Kidney epithelial cell (primary cell): ENCODE data around the gene ACTMAP. TPM values are rescaled to one million over a fixed set of nuclear protein-coding genes. Genes with fewer than 3 reads are reported as not detected.

Experiments used
- DNase-seq: peaks from one replicate; pipeline ENCODE4 v3.0.0-alpha.2; 2010; ENCODE audit warnings: low read depth
- H3K27me3 ChIP-seq: 2 replicates; pipeline ENCODE4 v1.6.0; 2011; ENCODE audit warnings: low read length; ENCODE audit not compliant: control insufficient read depth, insufficient read depth
- H3K36me3 ChIP-seq: 2 replicates; pipeline ENCODE4 v1.5.1; 2011; ENCODE audit warnings: low read length; ENCODE audit not compliant: control insufficient read depth, insufficient read depth
- H3K4me3 ChIP-seq: 2 replicates; pipeline ENCODE4 v1.5.1; 2011; ENCODE audit warnings: low read depth, mild to moderate bottlenecking, control low read depth, low read length
- total RNA-seq: library from RNA; depleted of rRNA; stranded (reverse); fragments of >200 nt; gene quantifications from 2 replicates; pipeline ENCODE4 v1.2.3, GENCODE V29; 2015
- TF ChIP-seq, protein P1 (sequence below): IDR thresholded peaks from 2 replicates; pipeline ENCODE4 v1.5.1; 2011; ENCODE audit warnings: mild to moderate bottlenecking, moderate library complexity, low read length, control low read depth, inconsistent platforms; ENCODE audit not compliant: insufficient read depth, poor library complexity, severe bottlenecking

ACTMAP gene
- total RNA-seq, 1 donor from 2014 or later: 7.2 TPM

DNA sequence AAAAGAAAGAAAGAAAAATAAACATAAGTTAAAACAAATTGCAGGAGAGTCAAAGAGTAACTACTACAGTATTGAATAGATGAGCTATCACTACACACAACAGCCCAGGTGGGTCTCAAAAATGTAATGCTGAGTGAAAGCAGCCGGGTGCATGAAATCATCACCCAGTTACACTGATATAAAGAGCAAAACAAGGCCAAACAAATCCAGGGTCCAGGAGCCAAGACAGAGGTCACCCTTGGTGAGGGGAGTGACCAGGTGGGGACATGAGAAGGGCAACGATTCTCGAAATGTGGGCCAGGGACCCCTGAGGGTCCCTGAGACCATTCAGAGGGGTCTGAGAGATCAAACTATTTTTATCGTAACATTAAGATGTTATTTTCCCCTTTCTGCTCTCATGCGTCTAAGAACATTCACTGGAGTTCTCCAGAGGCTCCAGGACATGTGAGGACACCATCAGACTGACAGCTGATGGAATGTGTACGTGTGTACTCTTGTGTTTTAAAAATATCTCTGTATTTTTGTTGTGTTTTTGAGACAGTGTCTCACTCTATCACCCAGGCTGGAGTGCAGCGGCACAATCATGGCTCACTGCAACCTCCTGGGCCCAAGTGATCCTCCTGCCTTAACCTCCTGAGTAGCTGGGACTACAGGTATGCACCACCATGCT is 44.2 kb downstream of the ACTMAP start:
- TF ChIP-seq, protein P1, sequence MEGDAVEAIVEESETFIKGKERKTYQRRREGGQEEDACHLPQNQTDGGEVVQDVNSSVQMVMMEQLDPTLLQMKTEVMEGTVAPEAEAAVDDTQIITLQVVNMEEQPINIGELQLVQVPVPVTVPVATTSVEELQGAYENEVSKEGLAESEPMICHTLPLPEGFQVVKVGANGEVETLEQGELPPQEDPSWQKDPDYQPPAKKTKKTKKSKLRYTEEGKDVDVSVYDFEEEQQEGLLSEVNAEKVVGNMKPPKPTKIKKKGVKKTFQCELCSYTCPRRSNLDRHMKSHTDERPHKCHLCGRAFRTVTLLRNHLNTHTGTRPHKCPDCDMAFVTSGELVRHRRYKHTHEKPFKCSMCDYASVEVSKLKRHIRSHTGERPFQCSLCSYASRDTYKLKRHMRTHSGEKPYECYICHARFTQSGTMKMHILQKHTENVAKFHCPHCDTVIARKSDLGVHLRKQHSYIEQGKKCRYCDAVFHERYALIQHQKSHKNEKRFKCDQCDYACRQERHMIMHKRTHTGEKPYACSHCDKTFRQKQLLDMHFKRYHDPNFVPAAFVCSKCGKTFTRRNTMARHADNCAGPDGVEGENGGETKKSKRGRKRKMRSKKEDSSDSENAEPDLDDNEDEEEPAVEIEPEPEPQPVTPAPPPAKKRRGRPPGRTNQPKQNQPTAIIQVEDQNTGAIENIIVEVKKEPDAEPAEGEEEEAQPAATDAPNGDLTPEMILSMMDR: no peak
- Histone ChIP-seq H3K36me3 (peaks cover 2% of the 10 kb centered on the region), H3K27me3 (no peaks in the 10 kb centered on the region), H3K4me3 (no peak overlapping the region)
- DNase-seq: no peak

DNA sequence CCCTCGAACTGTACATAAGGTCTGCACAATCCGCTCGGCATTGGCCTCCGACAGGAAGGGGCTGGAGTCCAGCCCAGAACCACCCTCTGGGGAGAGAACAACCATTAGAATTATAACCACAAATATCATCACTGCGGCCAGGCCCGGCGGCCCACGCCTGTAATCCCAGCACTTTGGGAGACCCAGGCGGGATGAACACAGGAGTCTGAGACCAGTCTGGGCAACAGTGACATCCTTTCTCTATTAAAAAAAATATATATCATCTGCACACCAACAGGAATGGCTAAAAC is 45.0 kb downstream of the ACTMAP start:
- no peak for DNase-seq
- TF ChIP-seq, protein P1: no peak
- H3K36me3 ChIP-seq: peaks cover 2% of the 10 kb centered on the region

DNA sequence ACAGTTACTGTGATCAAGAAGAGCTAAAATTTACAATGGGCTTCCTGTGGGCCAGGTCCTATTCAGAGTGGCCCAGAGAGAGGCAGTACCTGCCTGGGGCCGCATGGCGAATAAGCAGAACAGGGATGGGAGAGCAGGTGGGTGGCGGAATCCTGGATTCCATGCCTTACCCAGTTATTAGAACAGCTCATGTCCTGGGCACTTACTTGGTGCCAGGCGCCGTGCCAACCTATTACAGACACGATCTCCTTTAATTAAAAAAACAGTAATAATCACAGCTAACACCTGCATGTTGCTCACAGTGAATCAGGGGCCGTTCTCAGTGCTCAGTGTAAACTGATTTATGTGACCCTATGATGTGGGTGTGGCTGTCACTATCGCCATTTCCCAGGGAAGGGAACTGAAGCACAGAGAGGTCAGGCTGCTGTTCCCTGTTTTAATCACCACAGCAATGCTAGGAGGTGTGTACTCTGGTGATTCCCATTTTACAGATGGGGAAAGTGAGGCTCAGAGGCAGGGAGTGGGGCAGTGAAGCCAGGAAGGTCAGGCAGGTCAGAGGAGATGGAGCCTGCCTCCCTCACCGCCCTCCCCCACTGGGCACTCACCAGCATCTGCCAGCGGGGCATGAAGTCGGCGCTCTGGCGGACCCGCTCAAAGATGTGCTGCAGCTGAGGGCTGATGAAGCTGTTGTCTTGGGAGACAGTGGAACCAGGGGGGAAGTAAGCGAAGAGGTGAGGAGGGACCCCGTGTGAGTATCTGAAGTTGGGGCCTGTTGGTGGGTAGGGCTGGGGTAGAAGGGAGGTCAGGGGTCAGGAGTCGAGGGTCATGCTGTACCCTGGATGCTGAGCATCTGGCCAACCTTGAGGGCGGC is 45.6 kb downstream of the ACTMAP start:
- H3K27me3 ChIP-seq: no peaks in the 10 kb centered on the region
- no peaks in the 10 kb centered on the region for H3K36me3 ChIP-seq

More for the DNA sequence above, 45.0 kb downstream of the ACTMAP start:
- H3K27me3 ChIP-seq: no peaks in the 10 kb centered on the region
- H3K4me3 ChIP-seq: no peak overlapping the region

DNA sequence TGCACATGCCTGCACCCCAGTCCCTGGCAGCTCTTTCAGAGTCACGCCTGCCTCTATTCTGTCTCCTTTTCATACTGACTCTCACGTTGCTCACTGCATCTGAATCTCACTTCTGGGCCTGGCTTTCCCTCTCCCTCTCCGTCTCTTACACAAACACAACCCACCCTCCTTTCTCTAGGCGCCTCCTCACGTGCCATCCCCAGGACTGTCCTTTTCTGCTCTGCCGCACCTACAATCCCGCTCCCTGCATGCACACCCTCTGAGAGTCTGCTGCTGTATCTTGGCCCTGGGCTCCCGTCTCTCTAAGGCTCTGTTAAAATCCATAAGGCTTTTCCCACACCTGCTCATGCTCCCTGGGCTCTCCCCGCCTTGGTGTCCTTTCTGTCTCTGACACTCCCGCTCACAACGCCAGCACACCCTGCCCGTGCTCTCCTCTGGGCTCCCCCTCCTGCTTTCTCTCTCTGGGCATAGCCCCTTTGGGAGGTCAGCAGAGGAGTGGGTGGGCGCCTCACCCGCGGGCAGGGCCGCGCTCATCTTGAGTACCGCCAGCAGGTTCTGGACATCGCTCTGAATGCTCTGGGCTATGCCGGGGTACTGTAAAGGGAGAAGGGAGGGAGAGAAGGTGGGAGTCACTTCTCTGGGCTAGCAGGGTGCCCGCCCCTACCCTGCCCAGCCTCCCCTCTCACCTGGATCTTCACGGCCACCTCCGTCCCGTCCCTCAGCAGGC is 47.1 kb downstream of the ACTMAP start:
- H3K27me3 ChIP-seq: no peaks in the 10 kb centered on the region
- no peak overlapping the region for H3K4me3 ChIP-seq
- H3K36me3 ChIP-seq: no peaks in the 10 kb centered on the region
- no peak for DNase-seq
- TF ChIP-seq, protein P1: no peak

More for the DNA sequence above, 45.6 kb downstream of the ACTMAP start:
- TF ChIP-seq, protein P1: no peak
- no peak for DNase-seq
- no peak overlapping the region for H3K4me3 ChIP-seq

DNA sequence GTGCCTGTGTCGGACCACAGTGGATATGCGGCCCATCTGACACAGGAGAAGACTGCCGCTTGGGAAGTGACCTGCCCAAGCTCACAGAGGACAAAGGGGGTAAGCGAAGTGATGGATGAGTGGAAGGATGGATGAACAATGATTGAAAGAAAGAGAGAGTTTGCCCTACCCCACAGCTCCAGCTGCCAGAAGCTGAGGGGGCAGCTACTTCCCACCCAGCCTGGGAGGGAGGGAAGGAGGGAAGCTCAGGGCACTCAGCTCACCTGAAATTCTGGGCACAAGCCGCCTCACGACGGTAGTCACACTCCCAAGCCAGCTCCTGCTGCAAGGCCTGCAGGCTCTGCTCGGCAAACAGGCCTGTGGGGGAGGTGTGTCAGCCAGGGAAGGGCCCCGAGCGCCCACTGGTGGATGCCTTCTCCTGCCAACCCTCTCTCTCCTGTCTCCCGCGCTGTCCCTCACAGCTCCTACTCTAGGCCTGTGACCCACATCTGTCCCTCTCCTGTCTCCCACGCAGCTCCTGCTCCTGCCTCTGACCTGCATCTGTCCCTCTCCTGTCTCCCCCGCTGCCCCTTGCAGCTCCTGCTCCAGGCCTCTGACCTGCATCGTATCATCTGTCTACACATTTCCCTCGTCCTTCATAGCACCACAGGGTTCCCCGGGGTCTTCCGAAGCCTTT is 47.8 kb downstream of the ACTMAP start:
- TF ChIP-seq, protein P1: peak; percentile 75
- Histone ChIP-seq H3K4me3 (no peak overlapping the region), H3K27me3 (no peaks in the 10 kb centered on the region), H3K36me3 (no peaks in the 10 kb centered on the region)
- DNase-seq: no peak
